Endothelial cell of umbilical vein (primary cell): ENCODE results near the gene PTPRD. TPM values are rescaled to one million over a fixed set of nuclear protein-coding genes. Genes with fewer than 3 reads are reported as not detected.

Experiments
- BruUV-seq: library from RNA; stranded (reverse); fragments of 400-500 nt; replicated peaks from 2 replicates; lab custom pipeline; 2021; lab: Mats Ljungman, UMichigan
- CTCF ChIA-PET: fragments of 300-600, 350-600 bp; sonication (Branson Sonifier 250); formaldehyde crosslinking; loops from one replicate; lab custom pipeline; 2021; ENCODE audit warnings: antibody characterized with exemption, inconsistent platforms; lab: Charles Lee
- POLR2A ChIA-PET: fragments of 300-600, 350-600 bp; sonication (Branson Sonifier 250); formaldehyde crosslinking; loops from one replicate; lab custom pipeline; 2021; ENCODE audit warnings: antibody characterized with exemption, inconsistent platforms; lab: Charles Lee
- DNase-seq: peaks from one replicate; pipeline ENCODE4 v3.0.0-alpha.2; 2011; ENCODE audit warnings: low read depth, low spot score
- FAIRE-seq: peaks from 2 replicates; lab custom pipeline; 2011; peaks lifted over from hg19 to GRCh38; lab: Jason Lieb, UNC
- H2AFZ ChIP-seq: 2 replicates; pipeline ENCODE4 v1.6.0; 2012; ENCODE audit warnings: low read depth, low read length, control low read depth, inconsistent platforms
- H3K27ac ChIP-seq: 2 replicates; pipeline ENCODE4 v1.5.1; 2011; ENCODE audit warnings: low read depth, mild to moderate bottlenecking, control low read depth, low read length, moderate library complexity; ENCODE audit not compliant: insufficient read depth
- H3K27me3 ChIP-seq, 2 experiments: 2 replicates each; pipeline versions ENCODE4 v1.6.0 to v1.6.1; 2011; ENCODE audit warnings: low read length in 2 of 2, mixed read lengths in 1 of 2; ENCODE audit not compliant: control insufficient read depth in 2 of 2, insufficient read depth in 2 of 2
- H3K36me3 ChIP-seq, 2 experiments: 2 replicates in 1 of 2; 3 replicates in 1 of 2; pipeline ENCODE4 v1.5.1; 2011; ENCODE audit warnings: low read length in 2 of 2, mild to moderate bottlenecking in 1 of 2, moderate library complexity in 1 of 2; ENCODE audit not compliant: control insufficient read depth in 2 of 2, insufficient read depth in 2 of 2; ENCODE audit errors: extremely low read depth in 1 of 2
- H3K4me1 ChIP-seq: 3 replicates; pipeline ENCODE4 v1.5.1; 2011; ENCODE audit warnings: mild to moderate bottlenecking, low read length; ENCODE audit not compliant: control insufficient read depth, insufficient read depth; ENCODE audit errors: extremely low read depth
- H3K4me2 ChIP-seq: 2 replicates; pipeline ENCODE4 v1.6.1; 2011; ENCODE audit warnings: low read length, control low read depth, mixed read lengths; ENCODE audit not compliant: insufficient read depth
- H3K4me3 ChIP-seq, 3 experiments: fragments of 200-600 bp in 1 of 3; sonication (generic), shearing (Covaris generic) in 1 of 3; replicated peaks in 1 of 3; 2 replicates each; pipeline ENCODE4 v1.5.1; 2011 to 2016; ENCODE audit warnings: control low read depth in 3 of 3, low read length in 3 of 3, mild to moderate bottlenecking in 2 of 3, inconsistent platforms in 1 of 3, low read depth in 1 of 3, moderate library complexity in 1 of 3; ENCODE audit not compliant: insufficient read depth in 1 of 3
- H3K79me2 ChIP-seq: 2 replicates; pipeline ENCODE4 v1.6.0; 2012; ENCODE audit warnings: low read length, inconsistent platforms; ENCODE audit not compliant: control insufficient read depth, insufficient read depth
- H3K9ac ChIP-seq: replicated peaks from 2 replicates; pipeline ENCODE3; 2011; ENCODE audit warnings: low read length, control low read depth; ENCODE audit not compliant: insufficient read depth; ENCODE audit errors: extremely low read depth
- H3K9me1 ChIP-seq: replicated peaks from 3 replicates; pipeline ENCODE4 v1.6.0; 2011; ENCODE audit warnings: mild to moderate bottlenecking, low read length; ENCODE audit not compliant: control insufficient read depth, insufficient read depth; ENCODE audit errors: extremely low read depth
- H3K9me3 ChIP-seq: replicated peaks from 2 replicates; pipeline ENCODE4 v1.5.1; 2012; ENCODE audit warnings: low read length, inconsistent platforms; ENCODE audit not compliant: control insufficient read depth, insufficient read depth
- H4K20me1 ChIP-seq: replicated peaks from 2 replicates; pipeline ENCODE3; 2011; ENCODE audit warnings: mild to moderate bottlenecking, low read length; ENCODE audit not compliant: control insufficient read depth, insufficient read depth; ENCODE audit errors: extremely low read depth
- CTCF ChIP-seq, 2 donors: IDR thresholded peaks; 1 replicate in 1 of 2; 2 replicates in 1 of 2; pipeline ENCODE4 v1.5.1; 2011; ENCODE audit warnings: low read length in 2 of 2, mild to moderate bottlenecking in 2 of 2, moderate library complexity in 2 of 2, control low read depth in 1 of 2, inconsistent platforms in 1 of 2, low read depth in 1 of 2; ENCODE audit not compliant: insufficient read depth in 1 of 2; ENCODE audit errors: extremely low read depth in 1 of 2
- EZH2 ChIP-seq: IDR thresholded peaks from 2 replicates; pipeline ENCODE4 v1.6.1; 2012; ENCODE audit warnings: borderline replicate concordance, low read depth, mild to moderate bottlenecking, moderate library complexity, low read length, inconsistent platforms; ENCODE audit not compliant: severe bottlenecking
- FOS ChIP-seq: IDR thresholded peaks from 2 replicates; pipeline ENCODE4 v1.6.1; 2011; ENCODE audit warnings: mild to moderate bottlenecking, low read length, moderate library complexity, borderline replicate concordance; ENCODE audit not compliant: insufficient read depth
- GATA2 ChIP-seq: IDR thresholded peaks from 2 replicates; pipeline ENCODE4 v1.7.0; 2011; ENCODE audit warnings: low read depth, mild to moderate bottlenecking, moderate library complexity, mixed read lengths, low read length; ENCODE audit not compliant: insufficient read length, insufficient read depth
- JUN ChIP-seq: IDR thresholded peaks from 2 replicates; pipeline ENCODE4 v1.6.1; 2011; ENCODE audit warnings: borderline replicate concordance, low read depth; ENCODE audit not compliant: insufficient read length, insufficient read depth
- MAX ChIP-seq: IDR thresholded peaks from 2 replicates; pipeline ENCODE4 v1.6.1; 2011; ENCODE audit not compliant: insufficient read depth, insufficient read length
- MYC ChIP-seq: IDR thresholded peaks from one replicate; pipeline ENCODE4 v1.6.1; 2011; ENCODE audit warnings: mild to moderate bottlenecking, low read depth, low read length
- POLR2A ChIP-seq: IDR thresholded peaks from 2 replicates; pipeline ENCODE4 v1.6.1; 2012; ENCODE audit warnings: low read depth, mild to moderate bottlenecking, control low read depth, low read length
- POLR2AphosphoS5 ChIP-seq: IDR thresholded peaks from 2 replicates; pipeline ENCODE4 v1.6.1; 2012; ENCODE audit warnings: low read depth, mild to moderate bottlenecking, control low read depth, low read length, moderate library complexity; ENCODE audit not compliant: insufficient read depth
- dilution Hi-C: fragments of 300-500 bp; cut with MboI; formaldehyde crosslinking; loops from one replicate; pipeline ENCODE4 v1.15.0; 2019; ENCODE audit warnings: low sequenced_read_pairs; ENCODE audit not compliant: extremely low pct_ligation_motif_present
- intact Hi-C: fragments of 100-400 bp; cut with micrococcal nuclease; formaldehyde crosslinking; loops from one replicate; pipeline ENCODE4 v1.10.0; 2022
- polyA plus RNA-seq, 4 experiments: library from polyadenylated mRNA; depleted of rRNA in 3 of 4; stranded (reverse) in 3 of 4; unstranded in 1 of 4; fragments of >200 nt; gene quantifications; 2 replicates each; pipeline versions ENCODE4 v1.2.1 to v1.2.3, GENCODE V29; 2011 to 2012; ENCODE audit warnings: missing spikeins in 1 of 4
- total RNA-seq: library from RNA; stranded (reverse); gene quantifications from 2 replicates; pipeline ENCODE4 v1.2.3, GENCODE V29; 2021

Gene PTPRD
- total and polyA plus RNA-seq, 2 donors (not counting 3 experiments of a cell fraction or from before 2014, with no cell fraction given), result 5.5 to 5.7 TPM

GRCh38 chr9:8717146-8717545 is 1895.7 kb downstream of the PTPRD start:
- dilution Hi-C loops, result no loop called here
- intact Hi-C loops, result no loop called here
- no peaks in the 10 kb centered on the region for H3K36me3 ChIP-seq
- no peak overlapping the region for H3K9ac ChIP-seq
- CTCF ChIA-PET, result no interaction called here
- no peak overlapping the region for H3K4me2 ChIP-seq
- no peaks in the 10 kb centered on the region for H3K9me3 ChIP-seq
- no peak for DNase-seq
- H3K27ac ChIP-seq, result no peak overlapping the region
- H2AFZ ChIP-seq, result no peak overlapping the region
- no peaks in the 10 kb centered on the region for H3K9me1 ChIP-seq
- H3K79me2 ChIP-seq, result no peaks in the 10 kb centered on the region
- POLR2A ChIA-PET, result no interaction called here
- no peak for FAIRE-seq
- TF ChIP-seq CTCF (IDR thresholded peaks at IDR 0.05; ENCODE audit: extremely low read depth in 1 of 2, insufficient read depth in 1 of 2, low read depth in 1 of 2, low read length in 2 of 2) (no peak), POLR2A (no peak), FOS (no peak), JUN (no peak), POLR2AphosphoS5 (no peak), MAX (no peak), GATA2 (no peak), EZH2 (no peak), MYC (no peak)
- H3K27me3 ChIP-seq, result no peaks in the 10 kb centered on the region
- no TSS peak for BruUV-seq
- no peak overlapping the region for H3K4me3 ChIP-seq
- no peaks in the 10 kb centered on the region for H4K20me1 ChIP-seq
- peaks cover 4% of the 10 kb centered on the region for H3K4me1 ChIP-seq
